HepG2 (cell line): ENCODE measurements around the gene ARL3. TPM values are rescaled to one million over a fixed set of nuclear protein-coding genes. Genes with fewer than 3 reads are reported as not detected.

Experiments used
- FLYWCH1 ChIP-seq: sonication (generic); formaldehyde crosslinking; IDR thresholded peaks from 2 replicates; pipeline ENCODE4 v1.8.1; 2023; ENCODE audit warnings: mild to moderate bottlenecking, missing genetic modification reagents
- FOXP1 ChIP-seq, 2 experiments: fragments of 450-650 bp in 1 of 2; IDR thresholded peaks; 2 replicates each; pipeline ENCODE4 v1.6.1; 2017 to 2018; ENCODE audit warnings: antibody characterized with exemption in 1 of 2
- HNRNPK ChIP-seq: fragments of 200-400 bp; formaldehyde crosslinking; IDR thresholded peaks from 2 replicates; pipeline ENCODE4 v1.6.1; 2018; ENCODE audit warnings: low read length, low read depth, moderate library complexity, mild to moderate bottlenecking; ENCODE audit not compliant: poor library complexity, severe bottlenecking
- LCORL ChIP-seq, 2 experiments: fragments of 450-650 bp in 1 of 2; sonication (generic) in 1 of 2; formaldehyde crosslinking in 1 of 2; IDR thresholded peaks; 2 replicates each; pipeline versions ENCODE4 v1.5.0 to v1.6.1; 2017 to 2020; ENCODE audit warnings: antibody characterized with exemption in 1 of 2, missing genetic modification reagents in 1 of 2
- MXD1 ChIP-seq: sonication (generic); formaldehyde crosslinking; IDR thresholded peaks from 2 replicates; pipeline ENCODE4 v1.4.0; 2020; ENCODE audit warnings: mild to moderate bottlenecking, missing genetic modification reagents
- MXD3 ChIP-seq: IDR thresholded peaks from 2 replicates; pipeline ENCODE4 v1.6.1; 2016; ENCODE audit warnings: mild to moderate bottlenecking, missing biosample characterization, missing genetic modification reagents
- NFKBIZ ChIP-seq: IDR thresholded peaks from 2 replicates; pipeline ENCODE4 v1.6.1; 2018; ENCODE audit warnings: missing genetic modification reagents, missing compliant biosample characterization
- PATZ1 ChIP-seq: sonication (generic); formaldehyde crosslinking; IDR thresholded peaks from 2 replicates; pipeline ENCODE4 v1.4.0; 2020; ENCODE audit warnings: missing genetic modification reagents
- PAX8 ChIP-seq: sonication (generic); formaldehyde crosslinking; IDR thresholded peaks from 2 replicates; pipeline ENCODE4 v1.8.0; 2022; ENCODE audit warnings: mild to moderate bottlenecking, missing genetic modification reagents, borderline replicate concordance
- SAP130 ChIP-seq: IDR thresholded peaks from 2 replicates; pipeline ENCODE4 v1.6.1; 2016; ENCODE audit warnings: low read depth
- ZBTB14 ChIP-seq: sonication (generic); formaldehyde crosslinking; IDR thresholded peaks from 2 replicates; pipeline ENCODE4 v1.4.0; 2020; ENCODE audit warnings: missing genetic modification reagents
- ZEB1 ChIP-seq: IDR thresholded peaks from 2 replicates; pipeline ENCODE4 v1.6.1; 2012; ENCODE audit warnings: mild to moderate bottlenecking, low read depth, inconsistent platforms; ENCODE audit not compliant: insufficient replicate concordance
- ZNF18 ChIP-seq: sonication (generic); formaldehyde crosslinking; IDR thresholded peaks from 2 replicates; pipeline ENCODE4 v1.8.0; 2022; ENCODE audit warnings: mild to moderate bottlenecking, missing genetic modification reagents; ENCODE audit not compliant: insufficient replicate concordance
- ZNF20 ChIP-seq: sonication (generic); formaldehyde crosslinking; IDR thresholded peaks from 2 replicates; pipeline ENCODE4 v1.4.0; 2020; ENCODE audit warnings: mild to moderate bottlenecking, moderate library complexity, missing genetic modification reagents
- ZNF512 ChIP-seq: sonication (generic); formaldehyde crosslinking; IDR thresholded peaks from 2 replicates; pipeline ENCODE4 v1.4.0; 2020; ENCODE audit warnings: mild to moderate bottlenecking, missing genetic modification reagents
- ZNF512B ChIP-seq: sonication (generic); formaldehyde crosslinking; IDR thresholded peaks from 2 replicates; pipeline ENCODE4 v1.5.1; 2020; ENCODE audit warnings: missing genetic modification reagents, mild to moderate bottlenecking, borderline replicate concordance
- ZNF629 ChIP-seq: sonication (generic); formaldehyde crosslinking; conservative IDR thresholded peaks from 2 replicates; pipeline ENCODE4 v1.5.0; 2020; ENCODE audit warnings: missing genetic modification reagents
- ZNF660 ChIP-seq: sonication (generic); formaldehyde crosslinking; IDR thresholded peaks from 2 replicates; pipeline ENCODE4 v1.5.1; 2020; ENCODE audit warnings: mild to moderate bottlenecking, low read depth, missing genetic modification reagents, borderline replicate concordance
- ZNF703 ChIP-seq: sonication (generic); formaldehyde crosslinking; IDR thresholded peaks from 2 replicates; pipeline ENCODE4 v1.5.1; 2020; ENCODE audit warnings: missing genetic modification reagents, mild to moderate bottlenecking, moderate library complexity, borderline replicate concordance
- polyA plus RNA-seq, 8 experiments: library from polyadenylated mRNA; depleted of rRNA in 3 of 8; stranded (reverse) in 7 of 8; unstranded in 1 of 8; fragments of >200 nt; fragmentation: Illumina TruSeq in 4 of 8; extraction: Trizol in 4 of 8; gene quantifications; 2 replicates each; pipeline versions ENCODE4 v1.2.1 to v1.2.3, GENCODE V29; 2011 to 2016; ENCODE audit warnings: low read depth in 4 of 8, missing spikeins in 1 of 8, mixed read lengths in 1 of 8; ENCODE audit not compliant: insufficient read depth in 1 of 8
- total RNA-seq, 5 experiments: library from RNA; depleted of rRNA; stranded (reverse); fragments of >200 nt; fragmentation: Illumina TruSeq; extraction: Trizol; gene quantifications; 2 replicates each; pipeline ENCODE4 v1.2.3, GENCODE V29; 2016; ENCODE audit warnings: low read depth in 1 of 5

Gene ARL3
- total and polyA plus RNA-seq, 2 of the 13 experiments (the other 11 are each of a cell fraction or from before 2014, with no cell fraction given): 5.2 to 6.6 TPM

GRCh38 chr10:102645388-102645740, 68.8 kb downstream of the ARL3 start (continued):
- TF ChIP-seq ZNF18 (CRISPR knock-in tag) (no peak), NFKBIZ (CRISPR knock-in tag) (no peak), PATZ1 (CRISPR knock-in tag) (peak; percentile 56), ZBTB14 (CRISPR knock-in tag) (no peak), HNRNPK (no peak), PAX8 (CRISPR knock-in tag) (no peak), ZNF703 (no peak), SAP130 (CRISPR knock-in tag) (peak; percentile 79), ZNF629 (no peak), MXD1 (CRISPR knock-in tag) (no peak), ZNF512 (CRISPR knock-in tag) (no peak), ZNF512B (CRISPR knock-in tag) (no peak), FLYWCH1 (CRISPR knock-in tag) (no peak), ZEB1 (no peak), FOXP1 (IDR thresholded peaks at IDR 0.05) (no peak), FOXP1 (CRISPR knock-in tag; IDR thresholded peaks at IDR 0.05) (peak; percentile 74), ZNF20 (no peak), LCORL (IDR thresholded peaks at IDR 0.05) (no peak), LCORL (CRISPR knock-in tag; IDR thresholded peaks at IDR 0.05) (no peak), MXD3 (CRISPR knock-in tag) (no peak), ZNF660 (no peak)
